SH-SY5Y (cell line): ENCODE measurements around the gene NHSL1.

Experiments
- GATA2 ChIP-seq: IDR thresholded peaks from 2 replicates; pipeline ENCODE4 v1.6.1; 2011; ENCODE audit warnings: mild to moderate bottlenecking, low read depth, low read length
- GATA3 ChIP-seq: IDR thresholded peaks from 2 replicates; pipeline ENCODE4 v1.6.1; 2011; ENCODE audit warnings: low read depth, mild to moderate bottlenecking, low read length, moderate library complexity

DNA sequence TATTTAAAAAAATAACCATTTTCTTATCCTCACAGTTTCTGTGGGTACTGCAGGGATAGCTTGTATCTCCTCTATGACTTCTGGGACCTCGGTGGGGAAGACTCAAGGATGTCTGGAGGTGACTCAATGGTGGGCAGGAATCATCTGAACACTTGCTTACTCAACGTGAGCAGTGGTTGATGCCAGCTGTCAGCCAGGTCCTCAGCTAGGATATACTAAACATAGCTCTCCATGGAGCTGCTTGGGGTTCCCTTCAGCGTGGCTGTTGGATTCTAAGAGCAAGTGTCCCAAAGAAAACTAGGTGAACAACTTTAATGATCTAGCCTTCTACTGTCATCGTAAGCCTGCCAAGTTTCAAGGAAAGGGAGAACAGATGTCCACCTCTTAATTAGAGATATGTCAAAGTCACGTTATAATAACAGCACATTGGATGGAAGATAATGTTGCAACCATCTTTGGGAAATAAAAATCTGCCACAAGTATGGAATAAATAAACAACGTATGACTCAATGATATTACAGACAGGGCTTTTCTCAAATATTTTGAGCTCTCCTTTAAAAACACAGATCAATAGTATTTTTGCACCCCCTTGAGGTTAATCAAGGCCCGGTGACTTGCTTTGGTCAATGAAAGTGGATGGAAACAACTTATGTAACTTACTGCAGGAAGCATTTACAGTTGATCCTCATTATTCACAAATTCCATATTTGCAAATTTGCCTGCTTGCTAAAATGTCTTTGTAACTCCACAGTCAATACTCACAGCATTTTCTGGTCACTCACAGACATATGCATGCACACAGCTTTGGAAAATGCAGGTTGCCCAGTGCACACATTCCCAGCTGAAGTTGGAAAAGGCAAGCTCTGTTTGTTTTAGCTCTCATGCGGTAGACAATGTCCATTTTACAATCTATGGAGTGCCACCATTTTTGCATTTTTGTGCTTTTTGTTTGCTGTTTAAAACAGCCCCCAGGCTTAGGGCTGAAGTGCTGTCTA lies 101.9 kb downstream of the NHSL1 start:
- no peak for TF ChIP-seq GATA2
- no peak for TF ChIP-seq GATA3
